ENCODE results near the gene WNK1.
"Not testable (repeated sequence)": the region's sequence is repeated elsewhere in the genome, so short reads cannot be mapped to it uniquely, and the experiment has no call there.

WNK1 gene

GRCh38 chr12:913919-914698 lies 161.7 kb downstream of the WNK1 start:
- peak; percentile 72 for DNase-seq

- DNase-seq: no peak
Measured at GRCh38 chr12:915090-915489, 162.7 kb downstream of the WNK1 start.

- no peak for DNase-seq
Measured at GRCh38 chr12:916240-916639, 163.9 kb downstream of the WNK1 start.

- DNase-seq: no peak
Measured at GRCh38 chr12:916712-917445, 164.5 kb downstream of the WNK1 start.

- no peak for DNase-seq
Measured at GRCh38 chr12:920676-921075, 168.3 kb downstream of the WNK1 start.

- DNase-seq: no peak
Measured at GRCh38 chr12:922285-922684, 169.9 kb downstream of the WNK1 start.

- no peak for DNase-seq
Measured at GRCh38 chr12:926641-927040, 174.3 kb downstream of the WNK1 start.

GRCh38 chr12:931060-931459 lies 178.7 kb downstream of the WNK1 start:
- DNase-seq: no peak

GRCh38 chr12:931591-931990 lies 179.2 kb downstream of the WNK1 start:
- no peak for DNase-seq

- DNase-seq: not testable (repeated sequence)
Measured at GRCh38 chr12:935891-936290, 183.5 kb downstream of the WNK1 start.

GRCh38 chr12:936377-937345 lies 184.3 kb downstream of the WNK1 start:
- DNase-seq: no peak

GRCh38 chr12:938810-939209 lies 186.4 kb downstream of the WNK1 start:
- no peak for DNase-seq

- DNase-seq: no peak
Measured at GRCh38 chr12:943051-943450, 190.7 kb downstream of the WNK1 start.

- no peak for DNase-seq
Measured at GRCh38 chr12:944211-944610, 191.8 kb downstream of the WNK1 start.

- no peak for DNase-seq
Measured at GRCh38 chr12:946212-946611, 193.8 kb downstream of the WNK1 start.

- peak; percentile 6 for DNase-seq
Measured at GRCh38 chr12:946631-947030, 194.3 kb downstream of the WNK1 start.

- no peak for DNase-seq
Measured at GRCh38 chr12:948238-948637, 195.9 kb downstream of the WNK1 start.

GRCh38 chr12:949453-950191 lies 197.2 kb downstream of the WNK1 start, which contains the start of gene RAD52:
TSS of gene RAD52 (minus strand) at chr12:949694. CDS start at chr12:933058, 16,636 bp downstream.
- DNase-seq: peak; percentile 99

GRCh38 chr12:951176-951575 lies 198.8 kb downstream of the WNK1 start:
- no peak for DNase-seq

- DNase-seq: peak; percentile 74
Measured at GRCh38 chr12:953776-954175, 201.4 kb downstream of the WNK1 start.

GRCh38 chr12:954741-955140 lies 202.4 kb downstream of the WNK1 start:
- DNase-seq: peak; percentile 46

- DNase-seq: no peak
Measured at GRCh38 chr12:955939-956338, 203.6 kb downstream of the WNK1 start.
